GM19351 (cell line): ENCODE results near the gene SKP2.
"Not testable (repeated sequence)": the region's sequence is repeated elsewhere in the genome, so short reads cannot be mapped to it uniquely, and the experiment has no call there.

ENCODE experiments used
- ATAC-seq: cut with Tn5 transposase; IDR thresholded peaks from one replicate; pipeline ENCODE4 v1.9.1; 2021; ENCODE audit warnings: mild to moderate bottlenecking, moderate library complexity; ENCODE audit not compliant: unreplicated experiment

Gene SKP2

DNA sequence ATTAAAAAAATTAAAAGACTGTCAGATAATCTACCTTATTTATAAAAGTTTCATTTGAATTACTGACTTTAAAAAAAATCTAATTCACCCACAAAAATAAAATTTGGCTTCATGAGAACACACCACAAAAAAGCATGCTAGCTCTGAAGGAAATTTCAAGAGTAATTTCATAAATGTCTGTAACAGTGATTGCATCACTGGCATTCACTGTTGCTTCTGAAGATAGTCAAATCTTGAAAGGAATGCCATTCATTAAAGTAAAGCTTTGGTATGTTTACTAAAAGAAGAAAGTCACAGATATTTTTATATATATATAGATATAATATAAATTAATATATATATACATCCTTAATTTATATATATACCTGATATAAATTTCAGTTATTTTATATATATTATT is 46.4 kb downstream of the SKP2 start:
- ATAC-seq = no peak

DNA sequence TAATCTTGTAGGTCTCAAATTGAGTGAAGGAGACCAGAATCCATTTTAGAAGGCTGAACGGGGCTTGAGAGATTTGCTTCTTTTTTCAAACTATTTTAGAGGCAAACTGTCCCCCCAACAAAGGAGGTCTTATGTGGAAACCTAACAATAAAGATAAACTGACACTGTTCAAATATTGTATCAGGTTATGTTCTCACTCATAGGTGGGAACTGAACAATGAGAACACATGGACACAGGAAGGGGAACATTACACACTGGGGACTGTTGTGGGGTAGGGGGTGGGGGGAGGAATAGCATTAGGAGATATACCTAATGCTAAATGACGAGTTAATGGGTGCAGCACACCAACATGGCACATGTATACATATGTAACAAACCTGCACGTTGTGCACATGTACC is 46.9 kb downstream of the SKP2 start:
- not testable (repeated sequence) for ATAC-seq

DNA sequence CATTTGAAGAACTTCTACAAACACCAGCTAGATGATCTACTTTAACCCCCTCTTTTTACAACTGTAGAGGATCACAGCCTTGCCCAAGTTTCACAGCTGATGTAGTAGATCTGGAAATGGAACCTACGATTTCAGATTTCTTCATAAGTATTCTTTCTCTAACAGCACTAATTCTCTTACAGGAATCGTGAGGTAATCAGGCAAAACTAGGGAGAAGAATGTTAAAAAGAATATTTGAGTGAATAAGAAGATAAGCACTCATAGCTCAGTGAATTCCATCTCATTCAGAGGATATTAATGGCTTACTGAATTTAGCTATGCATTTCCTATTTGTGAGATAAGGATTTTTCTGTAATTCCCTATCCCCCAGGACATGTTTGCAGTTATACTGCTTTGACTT is 47.7 kb downstream of the SKP2 start:
- ATAC-seq = no peak

DNA sequence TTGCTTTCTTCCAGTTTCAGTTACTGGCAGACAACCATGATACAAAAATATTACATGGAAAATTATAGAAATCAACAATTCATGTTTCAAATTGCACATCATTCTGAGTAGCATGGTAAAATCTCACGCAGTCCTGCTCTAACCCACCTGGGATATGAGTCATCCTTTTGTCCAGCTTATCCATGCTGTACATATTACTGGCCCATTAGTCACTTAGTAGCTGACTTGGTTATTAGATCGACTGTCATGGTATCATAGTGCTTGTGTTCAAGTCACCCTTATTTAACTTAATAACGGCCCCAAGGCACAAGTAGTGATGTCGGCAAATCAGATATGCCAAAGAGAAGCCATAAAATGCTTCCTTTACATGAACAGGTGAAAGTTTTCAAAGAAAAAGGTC is 48.6 kb downstream of the SKP2 start:
- no peak for ATAC-seq

DNA sequence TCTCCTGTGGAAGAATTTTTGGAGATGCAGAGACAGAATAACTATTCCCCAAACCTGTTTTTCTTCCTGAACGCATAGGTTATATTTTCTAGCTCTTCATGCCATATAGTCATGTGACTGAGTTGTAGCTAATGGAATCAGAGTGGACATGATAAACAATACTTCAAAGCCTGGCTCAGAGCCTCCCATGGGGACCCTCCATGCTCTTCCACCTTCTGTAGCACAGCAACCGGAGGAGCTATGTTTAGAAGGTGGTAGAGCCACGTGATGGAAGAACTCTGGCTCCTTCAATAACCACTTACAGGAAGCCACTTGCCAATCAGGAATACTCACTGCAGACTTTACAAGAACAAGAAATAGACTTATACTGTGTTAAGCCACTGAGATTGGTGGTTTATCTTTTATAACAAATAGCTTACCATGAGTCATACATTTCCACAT is 50.6 kb downstream of the SKP2 start:
- no peak for ATAC-seq

DNA sequence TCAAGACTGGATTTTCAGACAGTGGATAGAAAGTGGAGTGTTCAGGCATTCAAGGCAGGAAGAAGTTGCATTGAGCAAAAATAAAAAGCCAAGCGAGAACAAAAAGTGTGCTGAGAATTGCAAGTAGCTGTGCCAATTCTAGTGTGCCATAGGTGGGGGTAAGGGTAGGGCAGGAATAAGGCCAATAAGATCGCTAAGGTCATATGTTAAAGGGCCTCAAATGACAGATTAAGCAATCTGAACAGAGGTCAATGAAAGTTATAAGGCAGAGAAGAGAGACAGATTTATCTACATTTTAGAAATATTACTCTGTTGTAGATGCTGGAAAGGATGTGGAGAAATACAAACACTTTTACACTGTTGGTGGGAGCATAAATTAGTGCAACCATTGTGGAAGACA is 53.4 kb downstream of the SKP2 start:
- ATAC-seq = no peak

DNA sequence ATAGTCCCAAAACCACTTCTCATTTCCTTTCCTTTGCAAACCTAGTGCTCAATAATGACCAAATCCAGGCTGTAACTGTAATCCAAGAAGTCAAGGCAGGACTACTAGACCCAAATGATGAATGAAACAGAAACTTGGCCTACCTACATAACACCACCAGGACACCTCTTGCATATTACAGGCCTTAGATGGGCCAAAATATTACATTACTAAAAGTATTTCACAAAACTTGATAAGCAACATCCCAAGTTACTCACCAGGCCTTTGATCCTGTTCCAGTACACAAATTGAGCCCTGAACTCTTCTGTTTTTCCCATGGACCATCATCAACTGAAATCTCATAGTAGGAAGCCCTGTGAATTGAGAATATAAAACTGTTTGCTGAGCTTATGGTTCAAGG is 55.0 kb downstream of the SKP2 start:
- no peak for ATAC-seq

DNA sequence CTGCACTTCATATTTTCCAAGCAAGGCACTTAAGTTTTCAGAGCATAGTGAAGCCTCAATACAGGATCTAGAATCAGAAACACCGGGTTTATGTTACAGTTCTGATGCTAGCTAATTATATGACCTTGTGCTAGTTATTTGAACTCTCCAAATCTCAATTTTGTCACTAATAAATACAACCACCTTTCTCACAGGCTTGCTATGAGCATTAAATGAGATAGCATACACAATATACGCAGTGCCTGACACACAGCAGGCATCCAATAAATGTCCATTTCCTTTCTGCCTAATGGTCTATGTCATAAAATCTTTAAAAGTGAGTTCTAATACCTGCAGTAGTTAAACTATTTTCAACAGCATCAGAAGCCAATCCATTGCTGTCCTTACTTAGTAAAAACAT is 56.9 kb downstream of the SKP2 start:
- no peak for ATAC-seq

DNA sequence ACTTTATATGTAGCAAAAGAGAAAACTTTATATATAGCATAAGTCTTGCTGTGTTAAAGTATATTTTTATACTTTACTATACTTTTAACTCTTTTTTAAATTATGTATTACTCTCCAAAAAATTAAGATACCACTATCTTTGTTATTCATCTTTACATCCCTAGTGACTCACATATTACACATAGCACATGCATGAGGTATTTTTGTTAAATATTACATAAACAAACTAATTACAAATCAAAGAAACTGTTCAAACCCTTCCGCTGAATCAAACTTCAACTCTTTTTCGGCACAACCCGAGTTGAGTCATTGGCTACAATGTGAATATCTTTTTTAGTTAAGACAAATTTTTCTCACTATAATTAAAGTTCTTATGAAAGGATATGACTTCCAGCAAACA is 57.8 kb downstream of the SKP2 start:
- ATAC-seq = no peak

DNA sequence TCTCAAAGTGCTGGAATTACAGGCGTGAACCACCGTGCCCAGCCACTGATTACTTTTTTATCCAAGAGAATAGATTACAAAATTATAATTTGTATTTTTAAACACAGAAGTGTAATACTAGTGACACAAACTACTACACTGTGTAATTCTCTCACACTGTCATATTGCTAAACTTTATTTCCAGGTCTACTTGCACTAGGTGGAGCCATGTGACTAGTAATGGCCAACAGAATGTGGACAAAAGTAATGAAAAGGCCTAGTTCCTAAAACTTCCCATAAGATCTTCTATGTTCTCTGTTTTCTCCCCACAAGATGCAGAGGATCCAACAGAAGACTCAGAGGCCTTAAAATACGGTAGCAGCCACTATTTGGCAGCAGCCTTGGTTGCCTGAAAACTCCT is 62.5 kb downstream of the SKP2 start:
- ATAC-seq = no peak

DNA sequence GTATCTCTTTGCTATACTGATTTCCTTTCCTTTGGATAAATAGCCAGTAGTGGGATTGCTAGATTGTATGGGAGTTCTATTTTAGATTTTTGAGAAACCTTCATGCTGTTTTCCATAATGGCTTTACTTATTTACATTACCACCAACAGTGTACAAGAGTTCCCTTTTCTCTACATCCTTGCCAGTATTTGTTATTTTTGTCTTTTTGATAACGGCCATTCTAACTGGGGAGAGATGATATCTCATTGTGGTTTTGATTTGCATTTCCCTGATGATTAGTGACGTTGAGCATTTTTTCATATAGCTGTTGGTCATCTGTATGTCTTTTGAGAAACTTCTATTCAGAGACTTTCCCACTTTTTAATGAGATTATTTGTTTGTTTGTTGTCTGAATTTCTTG is 64.0 kb downstream of the SKP2 start:
- ATAC-seq = no peak

DNA sequence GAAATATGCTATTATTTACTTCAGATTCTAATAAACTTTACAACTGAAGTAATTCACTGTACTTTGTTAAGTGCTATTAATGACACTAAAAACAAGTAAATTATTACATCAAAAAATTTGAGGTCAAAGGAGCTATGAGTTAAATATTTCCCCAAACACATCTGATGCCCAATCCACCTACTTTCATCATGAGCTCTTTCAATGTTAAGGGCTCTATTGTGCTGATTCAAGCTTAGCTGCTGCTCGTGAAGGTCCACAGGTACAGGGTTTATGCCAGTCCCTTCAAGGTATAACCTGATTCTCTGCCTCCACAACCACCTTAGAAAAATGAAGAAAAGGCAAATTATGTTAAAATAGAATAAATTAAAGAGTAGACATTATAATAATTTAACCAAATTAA is 65.7 kb downstream of the SKP2 start:
- ATAC-seq = no peak

DNA sequence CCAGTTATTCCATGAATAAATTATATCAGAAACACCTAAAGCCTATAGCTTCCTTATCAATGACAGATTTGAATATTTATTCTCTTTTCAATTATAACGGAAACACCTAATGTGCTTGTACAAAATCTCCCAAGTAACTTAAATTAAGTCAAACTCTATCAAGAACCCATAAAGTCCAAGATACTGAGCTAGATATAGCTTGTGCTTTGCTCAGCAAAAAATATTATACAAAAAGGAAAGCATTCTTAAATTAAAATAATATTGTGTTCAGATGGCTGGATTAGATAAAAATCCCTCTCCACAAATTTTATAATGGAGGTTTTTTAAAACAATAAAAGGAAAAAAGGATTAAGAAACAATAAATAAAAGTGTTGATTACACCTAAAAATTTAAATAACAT is 66.1 kb downstream of the SKP2 start:
- no peak for ATAC-seq

DNA sequence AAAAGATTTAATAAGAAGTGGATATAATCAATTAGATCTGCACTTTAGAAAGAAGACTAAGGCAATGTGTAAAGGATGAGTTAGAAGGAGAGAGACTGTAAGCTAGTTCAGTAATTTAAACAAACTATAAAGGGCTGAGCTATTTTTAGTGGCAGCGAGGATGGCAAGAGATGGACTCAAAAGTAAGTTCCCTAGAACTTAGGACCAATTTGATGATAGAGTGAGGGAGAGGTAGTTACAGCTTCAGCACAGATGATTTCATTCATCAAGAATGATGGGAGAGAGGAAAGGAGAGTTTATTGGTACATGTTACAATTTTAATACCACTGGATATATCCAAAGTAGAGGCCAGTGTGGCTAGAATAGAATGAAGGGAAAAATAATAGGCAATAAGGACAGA is 70.7 kb downstream of the SKP2 start:
- no peak for ATAC-seq

DNA sequence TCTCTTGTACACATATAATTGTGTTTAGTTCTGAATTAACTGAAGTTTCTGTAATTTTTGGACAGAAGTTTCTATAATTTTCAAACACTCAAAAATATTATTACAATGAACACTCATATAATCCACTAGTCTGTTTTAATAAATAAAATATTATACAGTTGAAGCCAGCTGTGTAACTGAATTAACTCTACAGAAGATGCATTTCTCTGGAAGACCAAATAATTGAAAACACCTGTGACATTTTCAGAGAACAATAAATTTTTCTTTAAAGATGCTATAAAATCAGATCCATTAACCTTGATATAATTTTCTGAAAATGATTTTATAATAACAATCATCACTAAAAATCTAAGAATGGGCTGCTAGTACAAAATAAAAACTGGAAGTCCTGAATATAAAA is 75.1 kb downstream of the SKP2 start:
- ATAC-seq = no peak

DNA sequence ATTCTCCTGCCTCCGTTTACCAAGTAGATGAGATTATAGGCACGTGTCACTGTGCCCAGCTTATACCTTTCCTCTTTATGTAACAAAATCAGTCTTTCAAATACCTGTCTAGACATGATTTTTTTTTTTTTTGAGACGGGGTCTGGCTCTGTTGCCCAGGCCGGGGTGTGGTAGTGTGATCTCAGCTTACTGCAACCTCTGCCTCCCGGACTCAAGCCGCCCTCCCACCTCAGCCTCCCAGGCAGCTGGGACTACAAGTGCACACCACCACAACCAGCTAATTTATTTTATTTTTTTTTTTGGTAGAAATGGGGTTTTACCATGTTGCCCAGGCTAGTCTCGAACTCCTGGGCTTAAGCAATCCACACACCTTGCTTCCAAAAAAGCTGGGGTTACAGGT is 76.6 kb downstream of the SKP2 start:
- ATAC-seq = no peak

DNA sequence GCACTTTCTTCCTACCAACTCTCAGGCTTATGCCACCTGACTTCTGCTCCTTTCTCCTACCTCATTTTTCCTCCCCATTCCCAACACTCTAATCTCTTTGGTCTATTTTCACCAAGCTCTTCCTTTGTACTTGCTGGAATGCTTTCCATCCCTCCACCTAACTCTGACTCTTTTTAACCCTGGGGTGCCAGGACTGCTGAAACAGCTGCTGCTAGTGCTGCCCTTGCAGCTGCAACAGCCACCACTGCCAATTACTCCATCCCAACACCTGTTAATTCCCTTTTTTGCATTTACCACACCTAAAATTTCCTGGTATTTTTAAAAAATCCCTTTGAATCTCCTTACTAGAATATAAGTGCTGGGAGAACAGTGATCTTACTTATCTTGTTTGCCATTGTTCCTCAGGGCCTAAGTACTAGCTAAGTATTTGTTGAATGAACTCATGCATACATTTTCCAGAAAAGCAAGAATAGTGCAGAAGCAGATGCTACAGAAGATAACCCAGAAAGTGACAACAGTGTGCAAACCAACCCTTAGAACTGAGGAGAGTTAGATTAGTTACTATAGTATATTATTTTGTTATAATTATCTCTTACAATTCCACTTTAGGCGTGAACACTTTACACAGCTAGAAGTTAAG is 78.4 kb downstream of the SKP2 start:
- no peak for ATAC-seq

DNA sequence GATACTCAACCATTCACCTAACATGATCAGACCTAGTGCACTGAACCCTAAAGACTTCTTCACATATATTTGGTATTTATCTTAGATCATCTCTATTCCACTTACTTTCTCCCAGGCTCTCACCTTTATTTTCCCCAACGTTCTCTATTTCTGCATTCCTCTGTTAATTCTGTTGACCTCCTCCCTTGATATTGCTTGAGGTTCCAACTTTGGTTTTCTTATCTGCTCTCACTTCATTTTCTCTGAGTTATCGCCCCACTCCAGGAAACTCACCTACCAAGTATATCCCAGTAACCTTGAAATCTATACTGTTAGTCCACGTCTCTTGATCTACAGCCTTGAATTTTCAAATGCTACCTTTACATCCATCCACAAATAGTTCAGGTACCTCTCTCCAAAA is 80.6 kb downstream of the SKP2 start:
- no peak for ATAC-seq
